ENCODE data around the gene OSBPL10.

The OSBPL10 gene

DNA sequence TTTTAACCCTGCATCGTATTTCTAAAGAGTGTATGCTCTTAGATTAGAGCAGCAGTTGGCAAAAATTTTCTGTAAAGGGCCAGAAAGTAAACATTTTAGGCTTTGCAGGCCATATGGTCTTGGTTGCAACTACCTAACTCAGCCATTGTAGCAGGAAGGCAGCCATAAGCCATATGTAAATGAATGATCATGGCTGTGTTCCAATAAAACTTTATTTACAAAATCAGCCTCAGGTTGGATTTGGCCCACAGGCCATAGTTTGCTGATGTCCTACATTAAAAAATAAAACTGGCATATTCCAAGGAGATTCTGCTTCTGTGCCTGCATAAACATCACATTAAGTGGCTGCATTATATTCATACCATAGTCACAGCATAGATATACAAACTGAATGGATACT lies 313.5 kb downstream of the OSBPL10 start:
- no peak for DNase-seq (ENCODE audit: low spot score)

DNA sequence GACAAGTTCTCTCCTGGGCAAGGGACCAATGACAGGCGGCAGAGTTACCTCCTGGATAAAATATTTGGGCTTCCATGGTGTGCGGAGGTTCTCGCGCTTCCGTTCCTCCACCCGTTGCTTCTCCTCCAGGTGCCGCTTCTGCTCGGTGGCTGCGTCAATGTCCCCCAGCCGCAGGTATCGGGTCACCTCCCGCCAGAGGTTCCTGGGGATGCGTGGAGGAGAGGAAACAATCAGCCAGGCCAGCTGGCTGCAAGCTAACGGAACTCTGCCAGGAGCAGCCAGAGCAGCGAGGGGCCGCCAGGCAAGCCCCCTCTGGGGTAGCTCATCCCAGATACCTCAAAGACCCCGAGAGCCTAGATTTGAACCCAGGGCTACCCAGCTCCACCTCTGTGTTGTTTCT lies 317.0 kb downstream of the OSBPL10 start:
- no peak for DNase-seq (ENCODE audit: low spot score)

DNA sequence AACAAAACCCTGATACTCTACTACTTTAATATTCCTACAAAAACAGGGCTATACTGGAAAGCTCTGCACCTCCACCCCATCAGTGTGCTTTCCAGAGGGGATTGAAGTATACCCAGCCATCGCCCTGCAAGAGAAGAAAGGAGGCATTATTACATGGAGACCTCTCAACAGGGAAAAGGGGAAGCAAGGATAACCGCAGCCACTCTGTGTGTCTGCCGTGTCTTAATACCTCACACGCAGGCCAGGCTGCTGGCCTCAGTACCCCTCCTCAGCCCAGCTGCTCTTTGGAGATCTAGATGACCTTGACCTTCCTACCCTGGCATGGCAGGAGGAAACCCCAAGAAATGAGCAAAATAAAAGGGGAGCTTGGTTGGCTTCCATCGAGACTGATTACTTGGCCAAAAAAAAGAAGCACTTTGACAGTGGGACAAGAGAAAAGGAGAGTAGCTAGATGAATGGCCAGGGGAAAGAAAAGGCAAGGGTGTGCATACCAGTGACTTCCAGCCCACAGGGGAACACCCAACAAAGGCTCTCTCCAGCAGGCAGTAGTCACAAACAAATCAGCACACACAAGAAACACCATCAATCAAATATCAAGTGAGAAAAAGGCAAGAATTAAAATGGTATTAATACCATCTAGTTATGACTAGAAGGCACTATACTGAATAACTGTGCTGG lies 318.9 kb downstream of the OSBPL10 start:
- no peak for DNase-seq (ENCODE audit: low spot score)

GRCh38 chr3:31661286-31661685 lies 319.8 kb downstream of the OSBPL10 start:
- DNase-seq (ENCODE audit: low spot score) = no peak

- DNase-seq (ENCODE audit: low spot score) = no peak
Measured at GRCh38 chr3:31659246-31659645, 321.8 kb downstream of the OSBPL10 start.

DNA sequence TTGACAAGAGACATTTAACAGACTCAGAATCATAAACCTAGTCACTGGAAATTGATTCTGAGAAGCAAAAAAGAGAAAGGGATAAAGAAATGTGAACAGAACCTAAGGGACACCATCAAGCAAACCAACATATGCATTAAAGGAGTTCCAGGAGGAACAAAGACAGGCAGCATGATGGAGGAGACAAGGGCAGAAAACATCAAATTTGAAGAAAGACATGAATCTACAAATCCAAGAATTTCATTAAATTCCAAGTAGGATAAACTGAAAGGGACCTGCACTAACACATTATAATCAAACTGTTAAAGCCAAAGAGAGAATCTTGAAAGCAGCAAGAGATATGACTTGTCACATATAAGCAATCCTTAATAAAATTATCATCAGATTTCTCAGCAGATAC lies 326.1 kb downstream of the OSBPL10 start:
- DNase-seq (ENCODE audit: low spot score) = no peak

- no peak for DNase-seq (ENCODE audit: low spot score)
Measured at GRCh38 chr3:31653464-31653863, 327.6 kb downstream of the OSBPL10 start.

GRCh38 chr3:31652296-31652695 lies 328.8 kb downstream of the OSBPL10 start:
- DNase-seq (ENCODE audit: low spot score) = no peak

GRCh38 chr3:31648286-31648968 lies 332.6 kb downstream of the OSBPL10 start:
- DNase-seq (ENCODE audit: low spot score) = no peak

GRCh38 chr3:31645256-31645655 lies 335.8 kb downstream of the OSBPL10 start:
- DNase-seq (ENCODE audit: low spot score) = no peak

DNA sequence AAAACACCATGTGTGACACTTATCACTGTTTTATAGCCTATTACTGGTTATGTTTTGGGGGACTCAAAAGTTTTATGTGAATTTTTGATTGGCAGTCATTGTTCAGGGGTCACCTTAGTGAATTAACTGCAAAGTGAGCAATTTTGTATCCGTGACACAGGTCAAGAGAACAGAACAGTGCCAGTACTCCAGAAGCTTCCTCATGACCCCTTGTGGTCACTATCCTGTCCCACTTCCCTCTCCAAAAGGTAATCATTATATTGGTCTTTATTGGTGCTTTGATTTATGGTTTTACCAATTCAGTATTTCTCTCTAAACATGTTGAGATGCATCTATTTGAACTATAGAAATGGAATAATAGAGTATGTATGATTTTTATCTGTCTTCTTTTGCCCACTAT lies 341.2 kb downstream of the OSBPL10 start:
- DNase-seq (ENCODE audit: low spot score) = no peak

DNA sequence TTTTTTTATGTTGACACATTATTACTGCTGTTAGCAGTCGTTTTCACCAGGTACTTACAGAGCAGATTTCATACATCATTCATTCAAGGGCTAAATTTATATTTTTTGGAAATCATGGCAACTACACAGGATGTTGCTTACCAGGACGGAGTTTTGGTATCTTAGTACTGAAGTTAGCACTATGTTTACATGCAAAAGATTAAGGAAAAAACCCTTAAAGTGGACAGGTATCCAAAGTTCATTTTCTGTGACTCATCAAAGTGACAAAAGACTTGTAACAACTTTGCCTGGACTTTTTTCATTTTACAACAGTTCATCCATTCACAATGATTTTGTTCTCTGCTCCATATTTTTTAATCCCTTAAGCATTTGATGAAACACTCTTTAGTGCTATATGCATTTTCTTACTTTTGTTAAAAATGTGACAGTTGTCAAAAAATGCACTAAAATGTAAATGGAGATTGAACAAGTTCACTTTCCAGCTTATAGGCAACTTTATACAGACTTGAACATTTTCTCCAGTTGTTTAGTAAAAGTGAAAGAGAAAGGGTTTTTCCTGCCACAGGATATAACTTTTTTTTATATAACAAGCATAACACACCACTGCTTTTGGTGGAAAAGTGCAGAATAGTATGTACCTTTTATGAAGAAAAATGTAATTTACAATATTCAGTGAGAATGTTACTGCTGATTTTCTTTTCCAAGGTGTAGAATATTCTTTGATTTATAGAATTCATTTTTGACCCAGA lies 344.2 kb downstream of the OSBPL10 start:
- DNase-seq (ENCODE audit: low spot score) = no peak

- no peak for DNase-seq (ENCODE audit: low spot score)
Measured at GRCh38 chr3:31636049-31636448, 345.0 kb downstream of the OSBPL10 start.

DNA sequence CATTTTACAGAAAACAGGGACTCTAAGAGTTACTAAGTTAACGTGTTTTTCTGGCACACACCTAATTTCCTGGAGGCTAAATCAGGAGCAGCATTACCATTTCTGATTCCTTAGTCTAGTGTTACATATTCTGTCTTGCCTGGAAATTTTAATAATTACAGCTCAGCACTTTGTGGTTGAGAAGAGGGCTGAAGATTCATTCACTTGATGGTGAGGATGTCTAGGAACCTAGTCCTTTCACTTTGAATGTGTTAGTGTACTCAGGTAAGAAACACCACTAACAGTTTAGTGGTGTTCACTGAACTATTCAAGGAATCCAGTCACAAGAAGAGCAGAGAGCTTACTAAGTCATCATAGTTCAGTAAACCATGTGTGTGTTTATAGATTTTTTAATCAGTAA lies 345.5 kb downstream of the OSBPL10 start:
- no peak for DNase-seq (ENCODE audit: low spot score)

- no peak for DNase-seq (ENCODE audit: low spot score)
Measured at GRCh38 chr3:31634476-31634875, 346.6 kb downstream of the OSBPL10 start.

DNA sequence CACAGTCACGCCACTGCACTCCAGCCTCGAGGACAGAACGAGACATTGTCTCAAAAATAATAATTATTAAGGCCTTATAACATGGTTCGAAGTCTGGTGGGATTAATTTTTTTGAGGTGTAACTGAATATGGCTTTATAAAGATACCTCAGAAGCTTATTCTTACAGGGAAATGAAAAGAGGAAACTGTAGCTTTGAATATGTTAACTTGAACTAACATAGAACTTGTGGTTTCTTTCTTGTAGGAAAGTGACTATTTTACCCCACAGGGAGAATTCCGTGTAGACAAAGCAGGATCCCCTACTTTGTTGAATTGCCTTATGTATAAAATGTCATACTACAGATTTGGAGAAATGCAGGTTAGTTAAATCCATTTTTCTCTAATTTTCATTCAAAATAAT lies 352.0 kb downstream of the OSBPL10 start:
- DNase-seq (ENCODE audit: low spot score) = no peak

- DNase-seq (ENCODE audit: low spot score) = no peak
Measured at GRCh38 chr3:31625358-31625757, 355.7 kb downstream of the OSBPL10 start.

DNA sequence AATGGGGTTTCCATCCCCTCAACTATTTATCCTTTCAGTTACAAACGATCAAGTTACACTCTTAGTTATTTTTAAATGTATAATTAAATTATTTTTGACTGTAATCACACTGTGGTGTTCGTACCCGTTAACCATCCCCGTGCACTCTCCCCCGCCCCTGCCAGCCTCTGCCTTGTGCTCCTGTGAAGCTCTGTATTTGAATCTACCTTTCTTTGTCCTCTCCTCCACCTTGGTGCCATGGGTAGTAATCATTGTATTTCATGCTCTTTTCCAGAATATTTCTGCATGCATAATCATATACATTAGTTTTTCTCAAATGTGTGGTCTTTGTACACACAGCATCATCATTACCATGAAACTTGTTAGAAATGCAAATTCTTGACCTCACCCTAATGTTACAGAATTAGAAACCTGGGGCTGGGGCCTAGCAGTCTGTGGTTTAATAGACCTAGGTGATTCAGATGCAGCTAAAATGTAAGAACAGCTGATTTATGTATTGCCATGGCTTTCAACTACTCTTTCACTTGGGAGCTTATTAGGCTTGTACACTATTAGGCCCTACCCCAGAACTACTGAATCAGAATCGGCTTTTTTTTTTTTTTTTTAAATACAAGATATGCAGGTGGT lies 356.9 kb downstream of the OSBPL10 start:
- no peak for DNase-seq (ENCODE audit: low spot score)

GRCh38 chr3:31622636-31623288 lies 358.3 kb downstream of the OSBPL10 start:
- no peak for DNase-seq (ENCODE audit: low spot score)

- DNase-seq (ENCODE audit: low spot score) = no peak
Measured at GRCh38 chr3:31621314-31621713, 359.7 kb downstream of the OSBPL10 start.

DNA sequence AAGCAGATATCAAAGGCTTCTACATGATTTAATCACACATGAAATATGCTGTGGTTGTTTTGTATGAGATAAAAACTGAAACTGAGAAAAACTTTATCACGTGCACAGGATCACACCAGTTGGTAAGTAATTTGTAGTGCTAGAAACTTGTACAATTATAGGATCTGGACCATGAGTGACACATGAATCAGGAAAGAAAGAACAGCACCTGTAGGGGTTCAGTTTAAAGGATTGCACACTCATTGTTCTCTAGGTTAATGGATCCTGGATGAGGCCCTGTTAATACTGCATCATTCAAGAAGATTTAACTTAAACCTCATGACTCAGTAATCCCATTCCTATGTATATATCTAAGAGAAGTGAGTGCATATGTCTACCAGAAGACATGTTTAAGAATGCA lies 360.4 kb downstream of the OSBPL10 start:
- no peak for DNase-seq (ENCODE audit: low spot score)

GRCh38 chr3:31616711-31617110 lies 364.4 kb downstream of the OSBPL10 start:
- no peak for DNase-seq (ENCODE audit: low spot score)
